ENCODE data around the gene RIPK4. TPM values are rescaled to one million over a fixed set of nuclear protein-coding genes. Genes with fewer than 3 reads are reported as not detected.
A peak's percentile ranks its signal among the peaks of the same experiment; 100 is the strongest.

RIPK4 gene
- total RNA-seq, 1 experiment from 2014 or later = 252 TPM

DNA sequence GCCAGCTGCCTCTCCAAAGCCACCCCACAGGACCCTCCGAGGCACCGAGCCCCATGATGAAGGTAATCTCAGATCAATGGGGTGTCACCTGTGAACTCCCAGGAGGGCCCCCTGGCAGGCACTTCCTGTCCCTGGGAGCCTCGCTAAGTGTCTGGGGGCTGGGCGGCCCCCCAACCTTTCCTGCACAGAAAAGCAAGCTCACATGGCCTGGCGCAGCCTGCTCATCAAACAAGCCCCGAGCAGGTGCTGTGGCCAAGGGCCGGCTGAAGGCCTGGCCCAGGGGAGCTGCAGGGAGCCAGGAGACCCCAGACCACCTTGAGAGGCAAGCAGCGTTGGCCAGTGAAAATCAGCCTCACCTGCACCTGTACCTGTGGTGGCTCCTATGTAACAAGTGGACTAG lies 2.9 kb downstream of the RIPK4 start:
- Histone ChIP-seq H4K20me1 (ENCODE audit: low read length) (peaks cover 77% of the 10 kb centered on the region), H3K4me1 (ENCODE audit: insufficient read depth, low read length) (peaks cover 63% of the 10 kb centered on the region), H2AFZ (ENCODE audit: low read length) (no peak overlapping the region), H3K9ac (ENCODE audit: low read length) (peak overlapping the region; percentile 94), H3K4me2 (ENCODE audit: low read length) (peak overlapping the region; percentile 98), H3K9me2 (replicated peaks; ENCODE audit: low read length) (no peaks in the 10 kb centered on the region), H3K4me3 (ENCODE audit: low read length) (peak overlapping the region; percentile 94), H3K79me2 (ENCODE audit: low read length) (peaks cover 91% of the 10 kb centered on the region), H3K27me3 (ENCODE audit: low read length) (no peaks in the 10 kb centered on the region), H3K9me3 (ENCODE audit: low read length) (no peaks in the 10 kb centered on the region), H3K36me3 (ENCODE audit: low read depth, low read length) (peaks cover 61% of the 10 kb centered on the region), H3F3A (ENCODE audit: low read length, unreplicated experiment) (peaks cover 33% of the 10 kb centered on the region), H3K27ac (ENCODE audit: low read length) (peak overlapping the region; percentile 97)
- no peak for DNase-seq
- CTCF ChIA-PET = no interaction called here
- POLR2A ChIA-PET (ENCODE audit: unreplicated experiment) = no interaction called here
- intact Hi-C loops (cut with micrococcal nuclease) = loop anchor here (10.0 kb wide), 1 partner anchor 171 kb away; no protein-coding TSS in a partner anchor
- no peak for ATAC-seq
- TF ChIP-seq EZH2 (IDR thresholded peaks at IDR 0.05; ENCODE audit: low read length, unreplicated experiment) (no peak), EZH2phosphoT487 (IDR thresholded peaks at IDR 0.05; ENCODE audit: borderline replicate concordance, low read length) (no peak)
- TF ChIP-seq, protein P1, sequence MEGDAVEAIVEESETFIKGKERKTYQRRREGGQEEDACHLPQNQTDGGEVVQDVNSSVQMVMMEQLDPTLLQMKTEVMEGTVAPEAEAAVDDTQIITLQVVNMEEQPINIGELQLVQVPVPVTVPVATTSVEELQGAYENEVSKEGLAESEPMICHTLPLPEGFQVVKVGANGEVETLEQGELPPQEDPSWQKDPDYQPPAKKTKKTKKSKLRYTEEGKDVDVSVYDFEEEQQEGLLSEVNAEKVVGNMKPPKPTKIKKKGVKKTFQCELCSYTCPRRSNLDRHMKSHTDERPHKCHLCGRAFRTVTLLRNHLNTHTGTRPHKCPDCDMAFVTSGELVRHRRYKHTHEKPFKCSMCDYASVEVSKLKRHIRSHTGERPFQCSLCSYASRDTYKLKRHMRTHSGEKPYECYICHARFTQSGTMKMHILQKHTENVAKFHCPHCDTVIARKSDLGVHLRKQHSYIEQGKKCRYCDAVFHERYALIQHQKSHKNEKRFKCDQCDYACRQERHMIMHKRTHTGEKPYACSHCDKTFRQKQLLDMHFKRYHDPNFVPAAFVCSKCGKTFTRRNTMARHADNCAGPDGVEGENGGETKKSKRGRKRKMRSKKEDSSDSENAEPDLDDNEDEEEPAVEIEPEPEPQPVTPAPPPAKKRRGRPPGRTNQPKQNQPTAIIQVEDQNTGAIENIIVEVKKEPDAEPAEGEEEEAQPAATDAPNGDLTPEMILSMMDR (conservative IDR thresholded peaks at IDR 0.05; ENCODE audit: low read depth, low read length) = no peak
- no TSS peak for BruUV-seq (replicated peaks)

DNA sequence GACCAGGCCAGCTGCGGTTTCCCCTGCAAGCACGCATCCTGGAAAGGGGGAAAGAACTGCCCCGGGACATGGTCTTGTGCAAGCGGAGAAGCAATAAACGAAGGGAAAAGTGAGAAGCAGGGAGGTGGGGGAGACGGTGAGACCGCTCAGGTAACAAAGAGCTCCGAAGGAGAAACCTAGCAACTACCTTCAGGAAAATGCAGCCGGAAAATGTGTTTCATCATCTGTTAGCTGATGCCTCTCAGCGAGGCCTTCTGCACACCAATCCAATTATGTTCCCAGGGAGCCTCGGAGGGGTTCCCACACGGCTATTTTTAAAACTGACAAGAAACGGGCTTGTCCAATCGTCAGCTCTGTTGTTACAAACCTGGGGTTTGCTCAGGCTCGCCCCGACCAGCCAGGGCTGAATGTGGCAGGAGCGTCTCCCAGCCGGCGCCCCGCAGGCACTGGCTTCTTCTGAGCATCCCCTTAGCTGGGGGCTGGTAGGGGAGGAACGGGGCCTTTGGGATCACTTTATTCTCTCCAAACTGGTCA lies 3.4 kb downstream of the RIPK4 start:
- no peak for TF ChIP-seq EZH2 (IDR thresholded peaks at IDR 0.05; ENCODE audit: low read length, unreplicated experiment)
- TF ChIP-seq, protein P1 (conservative IDR thresholded peaks at IDR 0.05; ENCODE audit: low read depth, low read length) = no peak
- no peak for TF ChIP-seq EZH2phosphoT487 (IDR thresholded peaks at IDR 0.05; ENCODE audit: borderline replicate concordance, low read length)
- Histone ChIP-seq H3K79me2 (ENCODE audit: low read length) (peaks cover 93% of the 10 kb centered on the region), H3K4me1 (ENCODE audit: insufficient read depth, low read length) (peaks cover 66% of the 10 kb centered on the region), H3K36me3 (ENCODE audit: low read depth, low read length) (peaks cover 66% of the 10 kb centered on the region), H3K9me2 (replicated peaks; ENCODE audit: low read length) (no peaks in the 10 kb centered on the region), H4K20me1 (ENCODE audit: low read length) (peaks cover 82% of the 10 kb centered on the region), H3F3A (ENCODE audit: low read length, unreplicated experiment) (peaks cover 37% of the 10 kb centered on the region), H3K4me3 (ENCODE audit: low read length) (peak overlapping the region; percentile 94), H2AFZ (ENCODE audit: low read length) (no peak overlapping the region), H3K9me3 (ENCODE audit: low read length) (no peaks in the 10 kb centered on the region), H3K27ac (ENCODE audit: low read length) (peak overlapping the region; percentile 97), H3K9ac (ENCODE audit: low read length) (peak overlapping the region; percentile 94), H3K27me3 (ENCODE audit: low read length) (no peaks in the 10 kb centered on the region), H3K4me2 (ENCODE audit: low read length) (peak overlapping the region; percentile 98)
- no TSS peak for BruUV-seq (replicated peaks)
- intact Hi-C loops (cut with micrococcal nuclease) = loop anchor here (10.0 kb wide), 1 partner anchor 171 kb away; no protein-coding TSS in a partner anchor
- ChIA-PET POLR2A (ENCODE audit: unreplicated experiment) (no interaction called here), CTCF (no interaction called here)
- ATAC-seq (no peak), DNase-seq (peak; percentile 50)

DNA sequence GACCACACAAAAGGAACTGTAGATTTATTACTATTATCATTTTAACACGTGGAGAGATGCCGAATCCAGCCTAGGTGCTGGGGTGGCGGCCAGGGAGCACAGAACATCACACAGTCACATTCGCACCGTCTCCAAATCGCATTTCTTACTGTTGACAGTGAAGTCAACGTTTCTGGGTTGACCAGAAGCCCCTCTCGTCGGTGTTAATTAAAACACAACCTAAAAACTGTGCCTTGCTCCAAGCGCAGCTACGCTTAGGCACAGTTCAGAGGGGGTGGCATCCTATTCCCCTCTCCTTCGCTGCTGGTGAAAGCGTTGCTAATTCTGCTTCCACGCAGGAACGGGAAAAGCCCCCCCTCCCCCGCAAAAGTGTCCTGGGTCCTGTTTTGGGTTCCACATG lies 4.1 kb downstream of the RIPK4 start:
- BruUV-seq (replicated peaks) = no TSS peak
- peaks cover 94% of the 10 kb centered on the region for H3K79me2 ChIP-seq (ENCODE audit: low read length)
- H3K9ac ChIP-seq (ENCODE audit: low read length) = peak overlapping the region; percentile 94
- H4K20me1 ChIP-seq (ENCODE audit: low read length) = peaks cover 87% of the 10 kb centered on the region
- ChIA-PET POLR2A (ENCODE audit: unreplicated experiment) (no interaction called here), CTCF (interaction anchor here (2.1 kb wide), 1 partner anchor 54 kb away, joined by 7 read pairs; no protein-coding TSS in a partner anchor)
- no peak overlapping the region for H2AFZ ChIP-seq (ENCODE audit: low read length)
- peak overlapping the region; percentile 94 for H3K4me3 ChIP-seq (ENCODE audit: low read length)
- intact Hi-C loops (cut with micrococcal nuclease) = loop anchor here (10.0 kb wide), 1 partner anchor 172 kb away; no protein-coding TSS in a partner anchor
- peaks cover 37% of the 10 kb centered on the region for H3F3A ChIP-seq (ENCODE audit: low read length, unreplicated experiment)
- H3K4me2 ChIP-seq (ENCODE audit: low read length) = peak overlapping the region; percentile 98
- peak overlapping the region; percentile 97 for H3K27ac ChIP-seq (ENCODE audit: low read length)
- TF ChIP-seq EZH2 (IDR thresholded peaks at IDR 0.05; ENCODE audit: low read length, unreplicated experiment) (no peak), EZH2phosphoT487 (IDR thresholded peaks at IDR 0.05; ENCODE audit: borderline replicate concordance, low read length) (no peak)
- TF ChIP-seq, protein P1 (conservative IDR thresholded peaks at IDR 0.05; ENCODE audit: low read depth, low read length) = no peak
- no peak for DNase-seq
- H3K4me1 ChIP-seq (ENCODE audit: insufficient read depth, low read length) = peaks cover 67% of the 10 kb centered on the region
- no peaks in the 10 kb centered on the region for H3K9me3 ChIP-seq (ENCODE audit: low read length)
- peaks cover 71% of the 10 kb centered on the region for H3K36me3 ChIP-seq (ENCODE audit: low read depth, low read length)
- no peaks in the 10 kb centered on the region for H3K27me3 ChIP-seq (ENCODE audit: low read length)
- H3K9me2 ChIP-seq (replicated peaks; ENCODE audit: low read length) = no peaks in the 10 kb centered on the region
- no peak for ATAC-seq
